Natural killer cell (primary cell): Measurements from ENCODE around the gene COQ8A. TPM values are rescaled to one million over a fixed set of nuclear protein-coding genes. Genes with fewer than 3 reads are reported as not detected.
"Not testable (repeated sequence)": the region's sequence is repeated elsewhere in the genome, so short reads cannot be mapped to it uniquely, and the experiment has no call there.

ENCODE experiments used
- ATAC-seq, 3 donors: fragments of 150-1000 bp in 2 of 3; fragments of 200-7000 bp in 1 of 3; cut with Tn5 transposase; 1 replicate in 1 of 3; 2 replicates in 2 of 3; pipeline ENCODE4 v1.10.0; 2021; ENCODE audit warnings: mild to moderate bottlenecking in 2 of 3, moderate library complexity in 2 of 3
- DNase-seq, 2 donors: peaks; one replicate each; pipeline versions ENCODE4 v3.0.0 to v3.0.0-alpha.2; 2013 to 2021; ENCODE audit warnings: mixed read lengths in 1 of 2
- H3K27ac ChIP-seq: one replicate; pipeline ENCODE4 v1.5.1; 2013; ENCODE audit warnings: mild to moderate bottlenecking, low read length
- H3K27me3 ChIP-seq: one replicate; pipeline ENCODE4 v1.6.1; 2013; ENCODE audit warnings: low read length; ENCODE audit not compliant: control insufficient read depth, insufficient read depth
- H3K36me3 ChIP-seq: one replicate; pipeline ENCODE4 v1.6.1; 2013; ENCODE audit warnings: low read length; ENCODE audit not compliant: control insufficient read depth, insufficient read depth
- H3K4me1 ChIP-seq: one replicate; pipeline ENCODE4 v1.6.1; 2013; ENCODE audit warnings: low read length; ENCODE audit not compliant: control insufficient read depth, insufficient read depth
- H3K4me3 ChIP-seq: one replicate; pipeline ENCODE4 v1.5.1; 2013; ENCODE audit warnings: low read length
- H3K9me3 ChIP-seq: one replicate; pipeline ENCODE4 v1.6.1; 2013; ENCODE audit warnings: low read length; ENCODE audit not compliant: control insufficient read depth, insufficient read depth
- H3K27ac Mint-ChIP-seq, 2 donors: one replicate each; pipeline ENCODE4 v1.8.0; 2022; ENCODE audit warnings: mild to moderate bottlenecking in 2 of 2, mixed read lengths in 2 of 2, moderate library complexity in 1 of 2
- H3K27me3 Mint-ChIP-seq, 2 donors: one replicate each; pipeline ENCODE4 v1.8.0; 2022; ENCODE audit warnings: low read depth in 2 of 2, mixed read lengths in 2 of 2
- H3K36me3 Mint-ChIP-seq: one replicate; pipeline ENCODE4 v1.8.0; 2022; ENCODE audit warnings: mixed read lengths
- H3K4me1 Mint-ChIP-seq, 2 donors: one replicate each; pipeline ENCODE4 v1.8.0; 2022; ENCODE audit warnings: mixed read lengths in 2 of 2
- H3K4me3 Mint-ChIP-seq: one replicate; pipeline ENCODE4 v1.8.0; 2022; ENCODE audit warnings: mild to moderate bottlenecking, moderate library complexity, mixed read lengths
- H3K9me3 Mint-ChIP-seq, 2 donors: one replicate each; pipeline ENCODE4 v1.8.0; 2022; ENCODE audit warnings: mixed read lengths in 2 of 2
- CTCF ChIP-seq: fragments of 200-600 bp; IDR thresholded peaks from one replicate; pipeline ENCODE4 v1.8.0; 2022; ENCODE audit warnings: antibody characterized with exemption
- WGBS: methylation state at CpG from one replicate; pipeline ENCODE4 v1.1.7; 2013; ENCODE audit warnings: missing lambda C conversion rate; ENCODE audit not compliant: insufficient coverage; 5-methylcytosine and 5-hydroxymethylcytosine counted together
- intact Hi-C: fragments of 100-400 bp; cut with micrococcal nuclease; formaldehyde crosslinking; loops from one replicate; pipeline ENCODE4 v1.14.2; 2022
- total RNA-seq, 4 donors: library from RNA; stranded (reverse); fragments of 120-200 nt in 1 of 4; gene quantifications; one replicate each; pipeline versions ENCODE4 v1.2.3 to v1.2.4, GENCODE V29; 2013 to 2022

COQ8A gene
- total RNA-seq, 3 donors from 2014 or later (not counting 1 experiment from before 2014, with no cell fraction given): 42.9 to 59.7 (median 56.2) TPM

DNA sequence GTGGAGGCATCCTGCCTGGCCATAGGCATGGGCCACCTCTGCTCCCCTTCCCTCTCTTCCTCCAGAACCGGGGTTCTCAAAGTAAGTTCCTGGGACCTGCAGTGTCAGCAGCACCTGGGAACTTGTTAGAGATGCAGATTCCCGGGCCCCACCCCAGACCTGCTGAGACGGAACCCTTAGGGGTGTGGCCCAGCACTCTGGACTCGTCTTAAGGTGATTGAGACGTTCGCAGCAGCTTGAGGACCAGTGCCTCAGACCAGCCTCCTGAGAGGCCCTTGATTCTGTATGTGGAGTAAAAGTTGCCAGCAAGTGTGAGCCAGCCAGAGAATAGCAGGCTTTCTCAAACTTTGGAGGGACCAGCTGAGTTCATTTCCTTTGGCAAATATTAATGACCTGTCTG lies 14.2 kb downstream of the COQ8A start:
- ATAC-seq (no peak), DNase-seq (no peak)
- Mint-ChIP-seq H3K4me1 (peaks cover 34 to 58% of the 10 kb centered on the region in 2 donors), H3K9me3 (peaks cover 2 to 4% of the 10 kb centered on the region in 2 donors), H3K36me3 (no peaks in the 10 kb centered on the region), H3K27ac (peak overlapping the region in 1 of 2 donors; percentile 65), H3K27me3 (no peaks in the 10 kb centered on the region), H3K4me3 (no peak overlapping the region)
- Histone ChIP-seq H3K4me1 (no peaks in the 10 kb centered on the region), H3K36me3 (no peaks in the 10 kb centered on the region), H3K9me3 (no peaks in the 10 kb centered on the region), H3K4me3 (no peak overlapping the region), H3K27me3 (no peaks in the 10 kb centered on the region), H3K27ac (no peak overlapping the region)
- intact Hi-C loops: no loop called here
- no peak for TF ChIP-seq CTCF
- WGBS: 94% methylated on average over 6 of the region's 6 CpGs

DNA sequence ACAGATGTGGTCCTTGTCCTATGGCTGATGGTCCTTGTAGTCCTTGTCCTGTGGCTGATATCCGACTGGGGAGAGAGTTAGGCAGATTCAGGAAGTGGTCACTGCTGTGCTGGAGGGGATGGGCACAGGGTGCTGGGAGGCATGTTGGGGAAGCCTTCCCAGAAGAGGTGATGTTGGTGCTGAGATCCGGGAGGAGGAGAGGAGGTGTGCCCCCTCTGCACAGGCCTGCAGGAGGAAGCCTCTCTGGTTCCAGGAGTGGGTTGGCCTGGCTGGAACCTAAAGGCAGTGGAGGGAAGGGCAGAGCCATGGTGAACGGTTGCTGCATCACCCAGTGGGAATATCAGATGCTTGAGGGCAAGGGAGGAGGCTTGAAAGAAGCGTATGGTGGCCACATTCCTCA lies 14.7 kb downstream of the COQ8A start:
- ATAC-seq (no peak), DNase-seq (no peak)
- H3K27me3 Mint-ChIP-seq: no peaks in the 10 kb centered on the region
- H3K36me3 Mint-ChIP-seq: no peaks in the 10 kb centered on the region
- H3K9me3 Mint-ChIP-seq: peaks cover 2 to 4% of the 10 kb centered on the region in 2 donors
- Histone ChIP-seq H3K36me3 (no peaks in the 10 kb centered on the region), H3K9me3 (no peaks in the 10 kb centered on the region), H3K27ac (no peak overlapping the region), H3K4me1 (no peaks in the 10 kb centered on the region), H3K4me3 (no peak overlapping the region), H3K27me3 (no peaks in the 10 kb centered on the region)
- H3K27ac Mint-ChIP-seq: peak overlapping the region in 1 of 2 donors; percentile 65
- H3K4me3 Mint-ChIP-seq: no peak overlapping the region
- 81% methylated on average over 4 of the region's 4 CpGs for WGBS
- intact Hi-C loops: no loop called here
- no peak for TF ChIP-seq CTCF
- H3K4me1 Mint-ChIP-seq: peaks cover 36 to 62% of the 10 kb centered on the region in 2 donors

DNA sequence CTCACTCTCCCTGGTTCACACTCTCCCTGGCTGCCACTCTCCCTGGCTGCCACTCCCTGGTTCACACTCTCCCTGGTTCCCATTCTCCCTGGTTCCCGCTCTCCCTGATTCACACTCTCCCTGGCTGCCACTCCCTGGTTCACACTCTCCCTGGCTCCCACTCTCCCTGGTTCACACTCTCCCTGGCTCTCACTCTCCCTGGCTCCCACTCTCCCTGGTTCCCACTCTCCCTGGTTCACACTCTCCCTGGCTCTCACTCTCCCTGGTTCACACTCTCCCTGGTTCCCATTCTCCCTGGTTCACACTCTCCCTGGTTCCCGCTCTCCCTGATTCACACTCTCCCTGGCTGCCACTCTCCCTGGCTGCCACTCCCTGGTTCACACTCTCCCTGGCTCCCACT lies 15.8 kb downstream of the COQ8A start:
- H3K9me3 ChIP-seq, H3K4me3 ChIP-seq, H3K36me3 Mint-ChIP-seq, H3K27ac ChIP-seq, H3K4me1 ChIP-seq, H3K4me3 Mint-ChIP-seq, H3K9me3 Mint-ChIP-seq, H3K27me3 Mint-ChIP-seq, H3K27me3 ChIP-seq, ATAC-seq, DNase-seq, H3K36me3 ChIP-seq, intact Hi-C loops: not testable (repeated sequence)
- 99% methylated on average over 2 of the region's 2 CpGs for WGBS
- peaks cover 36 to 56% of the 10 kb centered on the region in 2 donors for H3K4me1 Mint-ChIP-seq
- peak overlapping the region in 1 of 2 donors; percentile 44 for H3K27ac Mint-ChIP-seq

GRCh38 chr1:226956942-226957713 lies 17.0 kb downstream of the COQ8A start:
- Histone ChIP-seq H3K27me3 (no peaks in the 10 kb centered on the region), H3K27ac (no peak overlapping the region), H3K4me1 (no peaks in the 10 kb centered on the region), H3K4me3 (no peak overlapping the region), H3K36me3 (no peaks in the 10 kb centered on the region), H3K9me3 (no peaks in the 10 kb centered on the region)
- H3K36me3 Mint-ChIP-seq: no peaks in the 10 kb centered on the region
- TF ChIP-seq CTCF: no peak
- H3K9me3 Mint-ChIP-seq: peaks cover 2 to 4% of the 10 kb centered on the region in 2 donors
- H3K27me3 Mint-ChIP-seq: no peaks in the 10 kb centered on the region
- ATAC-seq: no peak
- WGBS: 96% methylated on average over 5 of the region's 6 CpGs
- intact Hi-C loops: no loop called here
- DNase-seq: no peak
- H3K4me3 Mint-ChIP-seq: no peak overlapping the region
- H3K27ac Mint-ChIP-seq: peak overlapping the region in 1 of 2 donors; percentile 68
- H3K4me1 Mint-ChIP-seq: peaks cover 36 to 45% of the 10 kb centered on the region in 2 donors
